ENCODE results near the gene RBM47. TPM values are rescaled to one million over a fixed set of nuclear protein-coding genes. Genes with fewer than 3 reads are reported as not detected.
"Not testable (repeated sequence)": the region's sequence is repeated elsewhere in the genome, so short reads cannot be mapped to it uniquely, and the experiment has no call there.

Gene RBM47
- total RNA-seq, 1 experiment from 2014 or later: 5.2 TPM

DNA sequence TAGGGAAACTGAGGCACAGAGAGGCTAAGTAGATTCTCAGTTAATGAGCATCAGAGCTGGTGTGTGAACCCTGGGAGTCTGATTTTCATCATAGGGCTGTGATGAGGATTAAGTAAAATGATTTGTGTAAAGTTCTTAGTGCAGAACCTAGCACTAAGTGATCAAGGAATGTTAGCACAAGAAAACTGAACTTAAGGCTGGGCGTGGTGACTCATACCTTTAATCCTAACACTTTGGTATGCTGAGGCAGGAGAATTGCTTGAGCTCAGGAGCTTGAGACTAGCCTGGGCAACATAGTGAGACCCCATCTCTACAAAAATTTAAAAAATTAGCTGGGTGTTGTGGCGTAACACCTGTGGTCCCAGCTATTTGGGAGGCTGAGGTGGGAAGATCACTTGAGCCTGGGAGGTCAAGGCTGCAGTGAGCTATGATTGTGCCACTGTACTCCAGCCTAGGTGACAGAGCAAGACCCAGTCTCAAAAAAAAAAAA is 183.4 kb downstream of the RBM47 start:
- not testable (repeated sequence) for DNase-seq (ENCODE audit: low spot score)

DNA sequence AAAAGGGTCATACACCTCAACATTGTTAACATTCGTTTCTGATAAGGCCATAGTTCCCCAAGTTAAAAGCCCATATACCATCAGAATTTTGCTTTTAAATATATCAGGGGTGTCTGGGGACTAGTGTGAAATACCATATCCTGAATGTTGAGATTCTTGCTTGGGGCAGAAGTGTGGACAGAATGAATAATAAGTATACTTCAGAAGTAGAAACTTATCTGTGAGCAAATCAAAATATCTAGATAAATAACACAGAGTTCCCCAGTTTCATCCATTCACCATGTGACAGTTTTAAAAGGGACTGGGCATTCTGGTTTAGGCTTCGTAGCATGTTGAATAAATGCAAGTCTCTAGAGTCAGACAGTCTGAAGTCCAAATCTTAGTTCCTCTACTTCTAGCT is 184.0 kb downstream of the RBM47 start:
- no peak for DNase-seq (ENCODE audit: low spot score)

DNA sequence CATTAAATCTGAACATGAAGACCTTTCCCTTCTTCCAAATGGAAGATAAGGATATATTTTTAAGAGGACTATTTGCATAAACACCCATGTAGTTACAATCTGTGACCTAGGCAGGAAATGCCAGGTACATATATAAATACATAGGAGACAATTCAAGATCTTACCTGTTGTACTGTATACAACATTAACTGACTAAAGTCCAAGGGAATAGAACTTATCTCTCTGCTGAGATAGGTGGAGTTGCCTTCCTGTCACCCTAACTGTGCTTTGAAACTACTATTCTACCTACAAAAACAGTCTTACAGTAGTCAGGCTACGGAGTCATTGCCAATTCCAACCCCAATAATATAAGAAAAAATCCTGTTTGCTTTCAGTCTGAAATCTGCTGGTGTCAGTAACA is 188.2 kb downstream of the RBM47 start:
- no peak for DNase-seq (ENCODE audit: low spot score)

GRCh38 chr4:40439519-40439918 is 190.1 kb downstream of the RBM47 start:
- no peak for DNase-seq (ENCODE audit: low spot score)

DNA sequence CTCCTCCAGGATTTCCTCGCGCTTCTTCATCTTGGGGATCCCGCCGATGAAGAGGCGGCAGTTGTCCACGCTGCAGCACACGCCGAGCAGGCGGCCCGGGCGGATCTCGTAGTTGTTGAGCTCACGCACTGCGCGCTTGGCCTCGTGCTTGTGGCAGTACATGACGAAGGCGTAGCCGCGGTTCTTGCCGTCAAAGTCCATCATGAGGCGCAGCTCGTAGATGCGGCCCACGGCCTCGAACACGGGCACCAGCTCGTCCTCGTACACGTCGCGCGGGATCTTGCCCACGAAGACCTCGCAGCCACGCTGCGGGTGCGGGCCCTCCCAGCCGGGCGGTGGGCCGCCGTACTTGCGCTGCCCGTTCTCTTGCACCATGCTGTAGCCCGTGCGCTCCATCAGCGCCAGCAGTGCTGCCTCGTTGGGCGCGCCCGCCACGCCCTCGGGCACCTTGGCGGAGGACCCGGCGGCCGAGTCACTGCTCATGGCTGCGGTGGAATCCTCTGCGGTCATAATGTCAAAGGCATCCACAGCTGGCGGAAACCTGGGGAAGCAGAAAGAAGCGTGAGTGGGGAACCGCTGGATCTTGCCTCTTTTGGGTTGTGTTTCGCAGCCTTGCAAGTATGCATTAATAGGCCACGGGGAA is 191.2 kb downstream of the RBM47 start:
- DNase-seq (ENCODE audit: low spot score): no peak

DNA sequence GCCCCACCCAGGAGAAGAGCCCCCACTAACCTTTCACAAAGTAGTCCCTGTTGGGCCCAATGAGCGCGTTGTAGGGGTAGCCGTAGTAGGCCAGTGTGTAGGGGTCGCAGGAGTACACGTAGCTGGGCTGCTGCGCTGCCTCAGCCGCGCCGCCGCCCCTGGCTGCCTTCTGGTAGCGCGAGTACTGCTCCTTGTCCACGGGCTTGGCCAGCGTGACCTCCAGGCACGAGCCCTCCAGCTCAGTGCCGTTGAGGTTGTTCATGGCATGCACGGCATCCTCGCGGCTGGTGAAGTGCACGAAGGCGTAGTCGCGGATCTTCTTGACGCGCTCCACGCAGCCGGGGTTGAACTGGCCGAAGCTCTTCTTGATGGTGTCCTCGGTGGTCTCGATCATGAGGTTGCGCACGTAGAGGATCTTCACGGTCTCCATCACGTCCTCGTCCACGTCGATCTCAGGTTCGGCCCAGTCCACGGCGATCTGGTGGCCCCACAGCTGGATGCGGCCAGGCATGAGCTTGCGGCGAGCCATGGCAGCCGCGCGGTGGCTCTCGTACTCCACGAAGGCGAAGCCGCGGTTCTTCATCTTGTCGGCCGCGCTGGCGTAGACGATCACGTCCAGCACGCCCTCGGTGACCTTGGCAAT is 191.8 kb downstream of the RBM47 start:
- no peak for DNase-seq (ENCODE audit: low spot score)

GRCh38 chr4:40435306-40435705 is 194.4 kb downstream of the RBM47 start:
- DNase-seq (ENCODE audit: low spot score): not testable (repeated sequence)

- DNase-seq (ENCODE audit: low spot score): no peak
Measured at GRCh38 chr4:40434126-40434687, 195.5 kb downstream of the RBM47 start.

GRCh38 chr4:40432504-40432903 is 197.2 kb downstream of the RBM47 start:
- DNase-seq (ENCODE audit: low spot score): no peak

GRCh38 chr4:40427871-40428270 is 201.8 kb downstream of the RBM47 start:
- DNase-seq (ENCODE audit: low spot score): not testable (repeated sequence)

GRCh38 chr4:40427128-40427527 is 202.5 kb downstream of the RBM47 start:
- DNase-seq (ENCODE audit: low spot score): no peak

DNA sequence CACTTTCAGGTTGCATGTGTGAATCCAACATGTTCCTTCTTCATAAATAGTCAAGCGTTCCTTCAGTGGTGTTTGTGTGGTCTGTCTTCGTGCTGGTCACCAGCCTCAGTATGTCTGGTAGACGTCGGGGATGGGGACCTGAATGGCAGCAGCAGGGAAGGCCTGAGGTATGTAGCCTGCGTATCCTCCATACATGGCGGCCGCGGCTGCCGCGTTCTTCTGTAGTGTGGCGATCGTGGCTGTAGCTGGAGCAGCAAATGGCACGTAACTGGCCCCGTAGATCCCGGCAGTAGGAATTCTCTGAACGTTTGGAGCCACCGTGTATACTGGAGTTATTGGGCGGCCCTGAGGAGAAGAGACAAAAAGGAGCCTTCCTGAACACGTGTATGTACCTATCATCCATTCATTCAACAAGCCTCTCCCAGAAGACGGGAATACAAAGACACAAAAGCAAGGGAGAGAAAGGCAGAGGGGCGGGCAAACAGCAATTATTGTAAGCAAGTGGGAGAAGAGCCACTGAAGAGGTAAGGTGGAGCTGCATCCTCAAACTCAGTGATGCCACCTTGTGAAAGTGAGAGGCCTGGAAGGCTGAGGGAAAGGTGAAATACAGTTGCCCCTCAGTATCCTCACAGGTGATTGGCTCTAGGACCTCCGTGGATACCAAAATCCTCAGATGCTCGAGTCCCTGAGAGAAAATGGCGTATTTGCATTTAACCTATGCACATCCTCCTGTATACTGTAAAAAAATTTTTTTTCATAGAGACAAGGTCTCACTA is 203.7 kb downstream of the RBM47 start:
- no peak for DNase-seq (ENCODE audit: low spot score)

GRCh38 chr4:40423735-40424134 is 205.9 kb downstream of the RBM47 start:
- DNase-seq (ENCODE audit: low spot score): no peak

- no peak for DNase-seq (ENCODE audit: low spot score)
Measured at GRCh38 chr4:40421839-40422708, 207.6 kb downstream of the RBM47 start.

- DNase-seq (ENCODE audit: low spot score): no peak
Measured at GRCh38 chr4:40419231-40419912, 210.3 kb downstream of the RBM47 start.

GRCh38 chr4:40418430-40419230 is 211.0 kb downstream of the RBM47 start:
- DNase-seq (ENCODE audit: low spot score): no peak

GRCh38 chr4:40417941-40418340 is 211.7 kb downstream of the RBM47 start:
- DNase-seq (ENCODE audit: low spot score): no peak

GRCh38 chr4:40414673-40415072 is 215.0 kb downstream of the RBM47 start:
- DNase-seq (ENCODE audit: low spot score): no peak

GRCh38 chr4:40412866-40413795 is 216.5 kb downstream of the RBM47 start:
- DNase-seq (ENCODE audit: low spot score): no peak
